ENCODE measurements around the gene LRRC74B.

GRCh38 chr22:21043860-21044535 lies 1.7 kb upstream of the LRRC74B start:
- TF ChIP-seq BHLHE40 (IDR thresholded peaks at IDR 0.05; ENCODE audit: low read depth, low read length) = no peak
- TF ChIP-seq MAZ (IDR thresholded peaks at IDR 0.05; ENCODE audit: borderline replicate concordance, low read depth, low read length) = no peak
- TF ChIP-seq CTCF (conservative IDR thresholded peaks at IDR 0.05; ENCODE audit: low read depth, low read length) = no peak
- TF ChIP-seq POLR2A (IDR thresholded peaks at IDR 0.05; ENCODE audit: low read depth, low read length) = no peak
- no peak for TF ChIP-seq RCOR1 (IDR thresholded peaks at IDR 0.05; ENCODE audit: insufficient replicate concordance, low read length)
- TF ChIP-seq MXI1 (IDR thresholded peaks at IDR 0.05; ENCODE audit: borderline replicate concordance, low read depth, low read length) = no peak

Data from IMR-90 (cell line).